Inferior parietal cortex (tissue), 1 donor: Measurements from ENCODE around the gene ARFGEF3.

Experiments used
- DNase-seq: peaks from one replicate; pipeline ENCODE4 v3.0.0-alpha.2; 2016; ENCODE audit errors: extremely low spot score

Gene ARFGEF3

GRCh38 chr6:138241934-138242333, 80.2 kb downstream of the ARFGEF3 start:
- no peak for DNase-seq

- no peak for DNase-seq
These were observed 81.4 kb downstream of the ARFGEF3 start for GRCh38 chr6:138242987-138243592.

GRCh38 chr6:138245751-138246150, 84.0 kb downstream of the ARFGEF3 start:
- DNase-seq, result no peak

- no peak for DNase-seq
These were observed 85.1 kb downstream of the ARFGEF3 start for GRCh38 chr6:138246650-138247440.

- no peak for DNase-seq
These were observed 86.3 kb downstream of the ARFGEF3 start for GRCh38 chr6:138248011-138248410.

GRCh38 chr6:138248878-138249277, 87.1 kb downstream of the ARFGEF3 start:
- no peak for DNase-seq

GRCh38 chr6:138250053-138250452, 88.3 kb downstream of the ARFGEF3 start:
- DNase-seq, result no peak

GRCh38 chr6:138250513-138251247, 88.9 kb downstream of the ARFGEF3 start:
- peak; percentile 62 for DNase-seq

GRCh38 chr6:138253731-138254130, 92.0 kb downstream of the ARFGEF3 start:
- no peak for DNase-seq

GRCh38 chr6:138255443-138255842, 93.7 kb downstream of the ARFGEF3 start:
- DNase-seq, result no peak

- no peak for DNase-seq
These were observed 95.9 kb downstream of the ARFGEF3 start for GRCh38 chr6:138257638-138258040.

- no peak for DNase-seq
These were observed 96.5 kb downstream of the ARFGEF3 start for GRCh38 chr6:138258197-138258596.

- no peak for DNase-seq
These were observed 97.3 kb downstream of the ARFGEF3 start for GRCh38 chr6:138258991-138259390.

GRCh38 chr6:138261116-138261780, 99.5 kb downstream of the ARFGEF3 start:
- DNase-seq, result no peak

GRCh38 chr6:138263963-138264362, 102.2 kb downstream of the ARFGEF3 start:
- no peak for DNase-seq

- DNase-seq, result no peak
These were observed 102.7 kb downstream of the ARFGEF3 start for GRCh38 chr6:138264372-138264880.

- no peak for DNase-seq
These were observed 104.4 kb downstream of the ARFGEF3 start for GRCh38 chr6:138266095-138266494.

- DNase-seq, result no peak
These were observed 106.5 kb downstream of the ARFGEF3 start for GRCh38 chr6:138267971-138268895.

GRCh38 chr6:138271451-138271850, 109.7 kb downstream of the ARFGEF3 start:
- DNase-seq, result no peak

- no peak for DNase-seq
These were observed 111.0 kb downstream of the ARFGEF3 start for GRCh38 chr6:138272533-138273315.
